Activated CD4-positive, alpha-beta T cell treated with anti-CD3 and anti-CD28 coated beads for 36 hours (primary cell): ENCODE measurements around the gene PTMS. TPM values are rescaled to one million over a fixed set of nuclear protein-coding genes. Genes with fewer than 3 reads are reported as not detected.

Source experiments
- ATAC-seq: fragments of 200-7000 bp; cut with Tn5 transposase; one replicate; pipeline ENCODE4 v1.10.0; 2021; ENCODE audit warnings: mild to moderate bottlenecking, moderate library complexity
- CTCF ChIA-PET: fragments of 350-600 bp; sonication (Branson Sonifier 250); formaldehyde crosslinking; loops from one replicate; lab custom pipeline; 2021; ENCODE audit warnings: antibody characterized with exemption; lab: Charles Lee
- POLR2A ChIA-PET: fragments of 350-600 bp; sonication (Branson Sonifier 250); formaldehyde crosslinking; loops from one replicate; lab custom pipeline; 2021; ENCODE audit warnings: antibody characterized with exemption, inconsistent platforms; lab: Charles Lee
- DNase-seq: peaks from one replicate; pipeline ENCODE4 v3.0.0-alpha.2; 2020
- H3K27ac Mint-ChIP-seq: one replicate; pipeline ENCODE4 v1.8.0; 2021; ENCODE audit warnings: mixed read lengths
- H3K27me3 Mint-ChIP-seq: one replicate; pipeline ENCODE4 v1.8.0; 2021; ENCODE audit warnings: mixed read lengths
- H3K36me3 Mint-ChIP-seq: one replicate; pipeline ENCODE4 v1.8.0; 2021; ENCODE audit warnings: low read depth, mixed read lengths
- H3K4me1 Mint-ChIP-seq: one replicate; pipeline ENCODE4 v1.8.0; 2021; ENCODE audit warnings: mixed read lengths
- H3K4me3 Mint-ChIP-seq: one replicate; pipeline ENCODE4 v1.8.0; 2021; ENCODE audit warnings: mild to moderate bottlenecking, moderate library complexity, mixed read lengths
- H3K9me3 Mint-ChIP-seq: one replicate; pipeline ENCODE4 v1.8.0; 2021; ENCODE audit warnings: low read depth, mixed read lengths
- intact Hi-C, 2 experiments: fragments of 100-400 bp; cut with DNase I in 1 of 2; cut with micrococcal nuclease in 1 of 2; formaldehyde crosslinking; loops; one replicate each; pipeline versions ENCODE4 v1.14.2 to v1.15.1; 2022 to 2024; cut with DNase I, micrococcal nuclease
- total RNA-seq, 2 experiments: library from RNA; stranded (reverse); gene quantifications; one replicate each; pipeline ENCODE4 v1.2.3, GENCODE V29; 2021

Gene PTMS
- total RNA-seq, 2 experiments from 2014 or later = 62.2 to 105 TPM

DNA sequence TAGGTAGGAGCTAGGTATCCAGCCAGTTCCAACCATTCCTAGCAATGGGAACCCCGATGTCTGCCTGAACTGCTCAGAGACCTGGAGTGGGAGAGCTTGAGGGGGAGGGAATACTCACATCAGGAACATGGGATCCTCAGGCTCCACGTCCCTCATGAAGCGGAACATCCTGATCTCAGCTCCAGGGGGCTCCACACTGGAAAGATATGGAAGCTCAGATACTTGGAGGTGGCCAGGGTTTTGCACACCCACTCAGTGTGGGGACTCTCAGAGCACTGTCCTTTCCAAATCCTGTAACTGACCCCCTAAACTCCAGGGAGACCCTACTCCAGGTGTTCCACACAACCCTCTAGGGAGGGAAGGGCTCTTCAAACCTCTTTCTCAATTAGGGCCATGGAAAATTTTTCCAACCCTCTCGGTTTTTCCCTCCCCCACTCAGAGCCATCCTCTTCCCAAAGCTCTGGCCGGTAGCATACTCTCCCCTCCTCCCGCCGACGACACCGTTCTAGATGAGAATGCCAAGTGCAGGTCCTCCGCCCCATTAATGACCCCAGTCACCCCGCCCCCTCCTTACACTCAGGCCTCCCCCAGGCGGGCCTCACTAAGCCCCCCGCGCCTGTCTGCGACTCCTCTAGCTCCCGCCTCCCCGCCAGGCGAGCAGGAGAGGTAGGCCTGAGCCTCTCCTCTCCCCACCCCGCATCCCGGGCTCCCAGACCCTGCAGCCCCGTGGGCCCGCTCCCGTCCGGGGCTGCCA, 13.8 kb upstream of the PTMS start:
- peaks cover 26% of the 10 kb centered on the region for H3K4me1 Mint-ChIP-seq
- peak overlapping the region; percentile 87 for H3K4me3 Mint-ChIP-seq
- H3K27me3 Mint-ChIP-seq = no peaks in the 10 kb centered on the region
- H3K27ac Mint-ChIP-seq = peak overlapping the region; percentile 97
- POLR2A ChIA-PET = interaction anchor here (0.6 to 3.0 kb wide), 10 partner anchors 9 to 220 kb away, joined by 3 to 16 read pairs (median 5); partner anchors contain the start of genes CD4, COPS7A, PTMS and ZNF384
- H3K36me3 Mint-ChIP-seq = peaks cover 35% of the 10 kb centered on the region
- DNase-seq (peak; percentile 59), ATAC-seq (no peak)
- intact Hi-C loops = loop anchor here in 1 of 2 experiments (5.0 kb wide), 1 partner anchor 40 kb away; no protein-coding TSS in a partner anchor
- no peaks in the 10 kb centered on the region for H3K9me3 Mint-ChIP-seq
- CTCF ChIA-PET = interaction anchor here (0.6 to 4.1 kb wide), 27 partner anchors 9 to 413 kb away, joined by 3 to 54 read pairs (median 10); partner anchors contain the start of genes CD4, CDCA3, COPS7A and GPR162

DNA sequence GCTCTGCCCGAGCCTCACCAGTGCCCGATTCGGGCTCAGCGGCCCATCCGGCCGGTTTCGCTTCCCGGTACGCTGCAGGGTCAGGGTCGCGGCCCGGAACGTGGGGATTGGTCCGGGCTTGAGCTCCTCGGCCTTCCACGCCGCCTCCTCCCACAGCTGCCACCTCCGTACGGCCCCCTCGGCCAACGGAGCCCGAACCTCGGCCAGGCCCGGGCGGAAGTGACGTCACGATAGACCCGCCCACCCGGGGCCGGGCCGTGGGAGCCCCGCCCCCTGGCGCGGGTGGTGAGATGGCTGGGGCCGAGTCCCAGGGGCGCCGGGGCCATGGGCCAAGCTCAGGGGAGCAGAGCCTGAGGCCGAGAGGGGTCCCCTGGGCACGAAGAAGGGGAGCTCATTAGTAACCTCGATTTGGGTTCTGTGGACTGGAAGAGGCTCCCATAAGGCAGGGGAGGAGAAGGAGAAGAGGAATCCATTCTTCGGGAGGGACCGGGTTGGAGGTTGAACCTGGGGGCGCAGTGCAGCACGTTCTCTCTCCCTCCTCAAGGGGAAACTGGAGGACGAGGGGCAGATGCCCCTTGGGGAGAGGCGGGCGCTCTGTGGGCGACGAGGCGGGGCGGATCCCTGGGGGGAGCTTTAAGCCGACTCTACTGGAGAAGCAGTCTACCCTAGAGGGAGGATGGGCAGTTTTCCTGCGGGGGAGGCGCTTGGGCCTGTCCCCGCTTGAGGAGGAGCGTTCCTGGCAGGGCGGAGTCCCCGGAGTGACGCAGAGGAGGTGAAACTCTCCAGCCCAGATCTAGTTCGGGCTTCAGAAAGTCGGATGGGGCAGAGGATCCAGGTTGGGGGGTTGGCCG, 13.0 kb upstream of the PTMS start, which contains the start of gene MLF2:
MLF2 (minus strand) TSS at position 221 of the 851 bp plus-strand sequence. CDS start 807 bp downstream, outside the sequence.
- ChIA-PET CTCF (interaction anchor here (0.6 to 4.1 kb wide), 39 partner anchors 10 to 414 kb away, joined by 3 to 54 read pairs (median 5); partner anchors contain the start of genes CD4, CDCA3, COPS7A and GPR162), POLR2A (interaction anchor here (0.5 to 3.0 kb wide), 12 partner anchors 10 to 221 kb away, joined by 3 to 16 read pairs (median 4); partner anchors contain the start of genes C12orf57, CD4, COPS7A and PTMS)
- DNase-seq (peak; percentile 99), ATAC-seq (peak; percentile 96)
- H3K9me3 Mint-ChIP-seq = no peaks in the 10 kb centered on the region
- peaks cover 27% of the 10 kb centered on the region for H3K36me3 Mint-ChIP-seq
- peak within 1 kb of the TSS; percentile 97 for H3K27ac Mint-ChIP-seq
- intact Hi-C loops = loop anchor here (1.0 to 5.0 kb wide), 14 partner anchors 13 to 217 kb away; partner anchors contain the start of genes ZNF384 (in 2 of the 2), CHD4 (in 1 of the 2), COPS7A (in 1 of the 2) and EMG1 (in 1 of the 2)
- H3K4me1 Mint-ChIP-seq = peaks cover 26% of the 10 kb centered on the region
- peak within 1 kb of the TSS; percentile 87 for H3K4me3 Mint-ChIP-seq
- no peaks in the 10 kb centered on the region for H3K27me3 Mint-ChIP-seq

DNA sequence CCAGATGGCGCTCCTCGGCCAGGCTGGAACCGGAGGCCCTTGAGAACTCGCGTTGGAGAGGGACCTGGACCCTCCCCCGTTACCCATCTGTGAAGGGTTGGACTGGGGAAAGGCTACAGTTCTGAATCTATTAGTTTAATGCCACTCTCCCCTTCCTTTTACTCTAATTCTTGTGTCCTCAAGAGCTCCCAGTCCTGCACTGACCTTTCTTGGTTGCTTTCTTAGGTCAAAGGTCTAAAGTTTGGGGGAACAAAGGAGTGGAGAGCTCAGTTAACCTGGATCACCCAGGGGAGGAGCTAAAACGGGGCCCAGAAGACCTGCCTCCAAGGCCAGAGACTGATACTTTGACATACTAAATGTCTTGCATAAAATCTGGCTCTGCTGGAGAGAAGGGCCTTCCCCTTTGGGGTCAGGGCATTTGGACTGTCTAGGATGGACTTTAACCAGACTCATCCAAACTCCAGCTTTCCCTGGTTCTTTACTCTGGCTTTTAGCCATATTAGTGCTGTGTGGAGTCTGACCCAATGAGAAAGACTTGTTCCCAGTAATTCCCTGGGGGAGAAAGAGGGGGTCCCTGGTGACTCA, 12.3 kb upstream of the PTMS start:
- ATAC-seq (no peak), DNase-seq (no peak)
- intact Hi-C loops = loop anchor here (1.0 to 5.0 kb wide), 14 partner anchors 12 to 216 kb away; partner anchors contain the start of genes ZNF384 (in 2 of the 2), CHD4 (in 1 of the 2), COPS7A (in 1 of the 2) and EMG1 (in 1 of the 2)
- peak overlapping the region; percentile 87 for H3K4me3 Mint-ChIP-seq
- H3K27ac Mint-ChIP-seq = peak overlapping the region; percentile 97
- peaks cover 32% of the 10 kb centered on the region for H3K4me1 Mint-ChIP-seq
- no peaks in the 10 kb centered on the region for H3K27me3 Mint-ChIP-seq
- peaks cover 22% of the 10 kb centered on the region for H3K36me3 Mint-ChIP-seq
- H3K9me3 Mint-ChIP-seq = no peaks in the 10 kb centered on the region
- ChIA-PET CTCF (interaction anchor here (0.6 to 4.1 kb wide), 32 partner anchors 11 to 391 kb away, joined by 3 to 54 read pairs (median 6); partner anchors contain the start of genes CD4, COPS7A, GPR162 and LAG3), POLR2A (interaction anchor here (1.0 to 3.0 kb wide), 6 partner anchors 12 to 98 kb away, joined by 3 to 16 read pairs (median 4); partner anchors contain the start of genes CD4, COPS7A, PTMS and USP5)

DNA sequence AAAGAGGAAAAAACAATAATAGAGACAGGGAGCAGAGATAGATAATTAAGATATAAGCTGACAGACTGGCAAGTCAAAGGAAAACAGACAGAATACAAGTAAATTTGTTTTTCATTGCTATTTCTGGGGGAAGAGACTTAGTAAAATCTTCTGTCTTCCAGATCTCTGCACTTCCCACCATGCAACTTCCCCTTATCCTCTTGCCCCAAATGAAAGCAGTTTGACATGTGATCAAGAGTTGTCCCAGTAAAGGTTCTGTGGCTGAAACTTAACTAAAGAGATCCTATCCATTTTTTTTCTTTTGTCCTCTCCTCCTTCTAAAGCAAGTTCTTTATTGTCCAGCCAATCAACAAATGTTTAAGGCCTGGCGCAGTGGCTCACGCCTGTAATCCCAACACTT, 11.8 kb upstream of the PTMS start:
- H3K9me3 Mint-ChIP-seq = no peaks in the 10 kb centered on the region
- no peak overlapping the region for H3K4me3 Mint-ChIP-seq
- H3K27ac Mint-ChIP-seq = no peak overlapping the region
- intact Hi-C loops = loop anchor here in 1 of 2 experiments (5.0 kb wide), 1 partner anchor 38 kb away; no protein-coding TSS in a partner anchor
- no peaks in the 10 kb centered on the region for H3K27me3 Mint-ChIP-seq
- ChIA-PET CTCF (interaction anchor here (0.6 to 4.1 kb wide), 30 partner anchors 11 to 391 kb away, joined by 3 to 54 read pairs (median 8); partner anchors contain the start of genes CD4, COPS7A, GPR162 and LAG3), POLR2A (interaction anchor here (0.7 to 3.0 kb wide), 2 partner anchors 30 to 65 kb away, joined by 3 to 16 read pairs; partner anchors contain the start of gene ZNF384)
- no peak for DNase-seq
- peaks cover 32% of the 10 kb centered on the region for H3K4me1 Mint-ChIP-seq
- peaks cover 16% of the 10 kb centered on the region for H3K36me3 Mint-ChIP-seq
- no peak for ATAC-seq

DNA sequence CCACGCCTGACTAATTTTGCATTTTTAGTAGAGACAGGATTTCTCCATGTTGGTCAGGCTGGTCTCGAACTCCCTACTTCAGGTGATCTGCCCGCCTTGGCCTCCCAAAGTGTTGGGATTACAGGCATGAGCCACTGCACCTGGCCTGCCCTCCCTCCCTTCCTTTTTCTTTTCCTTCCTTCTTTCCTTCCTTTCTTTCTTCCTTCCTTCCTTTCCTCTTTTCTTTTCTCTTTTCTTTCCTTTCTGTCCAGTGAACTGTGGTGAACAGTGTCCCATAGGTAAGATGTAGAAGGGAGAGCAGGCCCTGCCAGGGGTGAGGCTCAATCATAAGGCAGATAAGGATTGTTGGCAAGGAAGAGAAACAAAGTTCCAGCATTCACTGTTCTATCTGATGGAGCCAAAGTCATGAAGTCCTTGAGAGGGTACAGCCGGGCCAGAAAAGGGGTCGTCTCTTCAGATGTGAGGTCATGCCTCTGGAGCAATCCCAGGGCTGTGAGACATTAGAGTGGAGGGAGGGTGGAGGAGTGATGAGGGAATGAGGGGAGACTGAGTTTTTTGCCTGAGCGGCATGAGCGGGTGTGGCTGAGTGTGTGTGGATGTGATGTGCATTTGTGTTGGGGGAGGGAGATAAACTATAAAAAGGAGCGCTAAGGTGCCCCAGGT, 9.0 kb upstream of the PTMS start:
- Mint-ChIP-seq H3K4me1 (peaks cover 19% of the 10 kb centered on the region), H3K9me3 (no peaks in the 10 kb centered on the region), H3K27me3 (no peaks in the 10 kb centered on the region), H3K27ac (no peak overlapping the region), H3K36me3 (no peaks in the 10 kb centered on the region), H3K4me3 (no peak overlapping the region)
- no peak for DNase-seq
- no peak for ATAC-seq
- intact Hi-C loops = no loop called here
- CTCF ChIA-PET = interaction anchor here (1.4 kb wide), 1 partner anchor 21 kb away, joined by 5 read pairs; no protein-coding TSS in a partner anchor
- POLR2A ChIA-PET = no interaction called here

DNA sequence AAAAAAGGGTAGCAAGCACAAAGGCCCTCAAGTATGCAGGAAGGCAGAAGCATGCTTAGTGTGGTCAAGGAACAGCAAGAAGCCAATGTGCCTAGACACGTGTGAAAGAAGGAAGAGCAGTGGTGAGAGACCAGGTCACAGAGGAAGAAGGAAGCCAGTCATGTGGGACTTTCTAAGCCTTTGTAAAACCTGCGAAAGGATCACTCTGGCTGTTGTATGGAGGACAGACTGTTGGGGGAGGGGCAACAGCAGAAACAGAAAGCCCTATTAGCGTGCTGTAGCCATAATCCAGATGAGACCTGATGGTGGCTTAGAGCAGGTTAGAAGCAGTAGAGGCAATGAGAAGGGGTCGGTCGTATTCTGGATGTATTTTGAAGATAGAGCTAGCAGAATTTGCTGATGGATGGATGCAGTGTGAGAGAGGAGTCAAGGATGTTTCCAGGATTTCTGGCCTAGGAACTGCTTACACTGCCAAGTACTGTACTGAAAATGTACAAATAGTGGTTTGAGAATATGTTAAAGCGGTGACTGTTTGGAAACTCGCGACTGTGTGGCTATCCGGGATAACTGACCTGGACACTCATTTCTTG, 7.6 kb upstream of the PTMS start:
- ChIA-PET POLR2A (no interaction called here), CTCF (interaction anchor here (0.7 to 1.4 kb wide), 3 partner anchors 17 to 35 kb away, joined by 3 to 5 read pairs (median 3); partner anchors contain the start of gene COPS7A)
- intact Hi-C loops = no loop called here
- Mint-ChIP-seq H3K4me1 (peaks cover 12% of the 10 kb centered on the region), H3K27ac (no peak overlapping the region), H3K36me3 (no peaks in the 10 kb centered on the region), H3K9me3 (no peaks in the 10 kb centered on the region), H3K4me3 (no peak overlapping the region), H3K27me3 (peaks cover 2% of the 10 kb centered on the region)
- peak; percentile 26 for ATAC-seq
- DNase-seq = peak; percentile 31

DNA sequence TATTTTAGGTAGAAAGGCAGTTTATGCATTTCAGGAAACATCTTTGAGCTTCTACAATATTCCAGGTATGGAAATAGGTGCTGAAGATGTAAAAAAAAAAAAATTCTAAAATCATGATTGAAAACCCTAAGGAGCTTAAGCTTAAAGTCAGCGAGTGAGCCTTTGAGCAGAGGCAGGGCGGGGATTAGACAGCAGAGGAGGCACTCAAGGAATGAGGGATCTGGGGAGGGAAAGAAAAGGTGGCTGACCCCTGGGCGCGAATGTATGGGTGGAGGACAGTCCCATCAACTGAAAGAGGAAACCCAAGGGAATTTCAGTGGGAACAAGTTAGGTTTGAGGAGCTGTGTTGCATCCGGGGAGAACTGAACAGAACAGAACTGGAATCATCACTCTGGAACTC, 6.4 kb upstream of the PTMS start:
- CTCF ChIA-PET = interaction anchor here (0.7 to 1.2 kb wide), 5 partner anchors 12 to 152 kb away, joined by 3 to 6 read pairs (median 3); no protein-coding TSS in a partner anchor
- POLR2A ChIA-PET = interaction anchor here (0.7 to 1.1 kb wide), 2 partner anchors 17 to 273 kb away, joined by 4 to 11 read pairs; no protein-coding TSS in a partner anchor

DNA sequence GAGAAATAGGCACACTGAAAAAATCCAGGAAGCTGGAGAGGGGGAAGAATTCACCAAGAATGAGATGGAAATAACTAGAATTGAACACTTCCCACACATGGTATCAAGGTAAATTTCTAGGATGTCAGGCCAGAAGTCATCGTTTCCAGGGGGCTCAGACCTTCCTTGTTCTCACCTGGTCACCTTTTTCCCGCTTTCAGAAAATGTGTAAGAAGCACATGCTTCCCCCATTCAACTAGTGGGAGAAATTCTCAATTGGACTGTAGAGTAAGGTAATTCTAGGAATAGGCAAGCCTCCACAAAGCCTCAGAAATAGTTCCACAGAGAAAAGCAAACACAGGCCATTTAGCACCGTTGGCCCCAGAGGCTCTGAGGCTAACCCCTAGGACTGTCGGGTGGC, 2.8 kb upstream of the PTMS start:
- Mint-ChIP-seq H3K4me3 (no peak overlapping the region), H3K9me3 (no peaks in the 10 kb centered on the region), H3K27ac (no peak overlapping the region), H3K36me3 (peaks cover 4% of the 10 kb centered on the region), H3K4me1 (peaks cover 27% of the 10 kb centered on the region), H3K27me3 (peaks cover 26% of the 10 kb centered on the region)
- DNase-seq (no peak), ATAC-seq (no peak)
- intact Hi-C loops = no loop called here
- ChIA-PET POLR2A (no interaction called here), CTCF (interaction anchor here (0.6 to 2.0 kb wide), 4 partner anchors 8 to 211 kb away, joined by 3 to 7 read pairs (median 3); no protein-coding TSS in a partner anchor)

More for the DNA sequence above, 6.4 kb upstream of the PTMS start:
- H3K4me3 Mint-ChIP-seq = no peak overlapping the region
- H3K27ac Mint-ChIP-seq = no peak overlapping the region
- intact Hi-C loops = no loop called here
- H3K27me3 Mint-ChIP-seq = peaks cover 9% of the 10 kb centered on the region
- ATAC-seq (no peak), DNase-seq (no peak)
- peaks cover 15% of the 10 kb centered on the region for H3K4me1 Mint-ChIP-seq
- no peaks in the 10 kb centered on the region for H3K9me3 Mint-ChIP-seq
- H3K36me3 Mint-ChIP-seq = no peaks in the 10 kb centered on the region

DNA sequence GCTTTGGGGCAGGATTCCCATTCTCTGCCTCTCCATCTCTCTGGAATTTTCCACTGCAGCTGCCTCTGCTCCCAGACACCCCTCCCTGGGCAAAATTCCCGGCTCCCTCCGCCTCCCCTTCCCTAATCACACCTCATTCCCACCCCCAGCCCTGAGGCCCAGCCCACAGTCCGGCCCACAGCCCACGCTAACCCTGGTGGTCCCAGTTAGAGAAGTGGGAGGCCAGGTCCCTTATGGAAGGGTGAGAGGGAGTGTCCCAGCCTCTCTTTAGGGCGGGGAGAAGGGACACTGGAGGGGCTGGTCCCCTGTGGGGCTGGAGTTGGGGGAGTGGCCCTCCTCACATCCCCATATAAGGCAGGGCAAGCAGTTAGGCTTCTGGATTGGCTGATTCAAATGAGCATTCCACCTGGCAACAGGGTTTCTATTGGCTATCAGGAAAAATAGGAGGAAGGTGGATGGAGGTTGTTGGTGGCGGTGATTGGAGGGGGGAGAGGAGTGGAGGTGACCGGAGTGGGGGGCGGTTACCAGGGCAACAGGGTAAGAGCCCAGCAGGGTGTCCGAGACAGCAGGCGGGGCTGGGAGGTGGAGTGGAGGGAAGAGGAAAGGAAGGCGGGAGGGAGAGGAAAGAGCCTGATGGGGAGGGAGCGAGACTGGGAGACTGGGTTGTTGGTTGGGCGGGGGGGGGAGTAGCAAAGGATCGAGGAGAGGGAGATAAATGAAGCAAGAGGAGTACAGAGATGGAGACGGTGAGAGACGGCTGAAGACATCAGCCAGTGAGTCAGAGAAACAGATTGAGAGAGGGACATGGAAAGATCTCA, 1.9 kb upstream of the PTMS start:
- Mint-ChIP-seq H3K4me1 (peaks cover 28% of the 10 kb centered on the region), H3K27ac (peak overlapping the region; percentile 44), H3K36me3 (peaks cover 4% of the 10 kb centered on the region), H3K27me3 (peaks cover 33% of the 10 kb centered on the region), H3K9me3 (no peaks in the 10 kb centered on the region), H3K4me3 (peak overlapping the region; percentile 28)
- CTCF ChIA-PET = no interaction called here
- peak; percentile 68 for DNase-seq
- peak; percentile 80 for ATAC-seq
- intact Hi-C loops = loop anchor here in 1 of 2 experiments (2.0 kb wide), 1 partner anchor 15 kb away; no protein-coding TSS in a partner anchor
- POLR2A ChIA-PET = no interaction called here
